Mesendoderm (in vitro differentiated cells): ENCODE measurements around the gene PRAMEF12.
"Not testable (repeated sequence)": the region's sequence is repeated elsewhere in the genome, so short reads cannot be mapped to it uniquely, and the experiment has no call there.

ENCODE experiments used
- DNase-seq: peaks from one replicate; pipeline ENCODE4 v3.0.0; 2013
- H2AK5ac ChIP-seq: 2 replicates; pipeline ENCODE4 v1.6.1; 2013; ENCODE audit warnings: low read length, inconsistent platforms
- H2BK120ac ChIP-seq: 2 replicates; pipeline ENCODE4 v1.6.1; 2013; ENCODE audit warnings: low read depth, mild to moderate bottlenecking, low read length, moderate library complexity, mixed read lengths
- H2BK15ac ChIP-seq: replicated peaks from 2 replicates; pipeline ENCODE4 v1.6.1; 2013; ENCODE audit warnings: low read depth, mild to moderate bottlenecking, moderate library complexity
- H2BK5ac ChIP-seq: 2 replicates; pipeline ENCODE4 v1.6.1; 2013; ENCODE audit warnings: low read length, inconsistent platforms
- H3K18ac ChIP-seq: 2 replicates; pipeline ENCODE4 v1.6.1; 2013; ENCODE audit warnings: mild to moderate bottlenecking, low read length, mixed read lengths
- H3K23ac ChIP-seq: one replicate; pipeline ENCODE4 v1.6.1; 2013; ENCODE audit warnings: low read length
- H3K27ac ChIP-seq: 2 replicates; pipeline ENCODE4 v1.5.1; 2013; ENCODE audit warnings: low read depth, mild to moderate bottlenecking, inconsistent platforms, low read length, moderate library complexity
- H3K27me3 ChIP-seq: 2 replicates; pipeline ENCODE4 v1.6.1; 2013; ENCODE audit warnings: low read length, control low read depth, mild to moderate bottlenecking, inconsistent platforms; ENCODE audit not compliant: insufficient read depth, poor library complexity
- H3K36me3 ChIP-seq: 2 replicates; pipeline ENCODE4 v1.6.1; 2013; ENCODE audit warnings: low read length, inconsistent platforms; ENCODE audit not compliant: control insufficient read depth, insufficient read depth
- H3K4ac ChIP-seq: one replicate; pipeline ENCODE4 v1.6.1; 2013; ENCODE audit warnings: low read depth, mild to moderate bottlenecking, low read length, moderate library complexity
- H3K4me1 ChIP-seq: 2 replicates; pipeline ENCODE4 v1.6.1; 2013; ENCODE audit warnings: low read depth, low read length, inconsistent platforms; ENCODE audit not compliant: control insufficient read depth
- H3K4me2 ChIP-seq: 2 replicates; pipeline ENCODE4 v1.6.1; 2013; ENCODE audit warnings: low read length
- H3K4me3 ChIP-seq: 2 replicates; pipeline ENCODE4 v1.5.1; 2013; ENCODE audit warnings: mild to moderate bottlenecking, low read length
- H3K56ac ChIP-seq: one replicate; pipeline ENCODE4 v1.6.1; 2013; ENCODE audit warnings: low read length
- H3K79me1 ChIP-seq: 2 replicates; pipeline ENCODE4 v1.6.1; 2013; ENCODE audit warnings: low read length, inconsistent platforms
- H3K79me2 ChIP-seq: 2 replicates; pipeline ENCODE4 v1.6.1; 2013; ENCODE audit warnings: mild to moderate bottlenecking, low read length; ENCODE audit not compliant: control insufficient read depth, insufficient read depth
- H3K9ac ChIP-seq: 2 replicates; pipeline ENCODE4 v1.6.1; 2013; ENCODE audit warnings: low read length, inconsistent platforms
- H4K5ac ChIP-seq: one replicate; pipeline ENCODE4 v1.6.1; 2013; ENCODE audit warnings: low read length
- H4K8ac ChIP-seq: one replicate; pipeline ENCODE4 v1.6.1; 2013; ENCODE audit warnings: low read depth, mild to moderate bottlenecking, control low read depth, low read length, moderate library complexity
- WGBS: extraction: QIAGEN DNeasy Blood & Tissue Kit; methylation state at CpG from one replicate; pipeline ENCODE4 v1.1.7; 2013; ENCODE audit warnings: low lambda C conversion rate, missing lambda C conversion rate; ENCODE audit not compliant: insufficient coverage; ENCODE audit errors: extremely low coverage; 5-methylcytosine and 5-hydroxymethylcytosine counted together

The PRAMEF12 gene

DNA sequence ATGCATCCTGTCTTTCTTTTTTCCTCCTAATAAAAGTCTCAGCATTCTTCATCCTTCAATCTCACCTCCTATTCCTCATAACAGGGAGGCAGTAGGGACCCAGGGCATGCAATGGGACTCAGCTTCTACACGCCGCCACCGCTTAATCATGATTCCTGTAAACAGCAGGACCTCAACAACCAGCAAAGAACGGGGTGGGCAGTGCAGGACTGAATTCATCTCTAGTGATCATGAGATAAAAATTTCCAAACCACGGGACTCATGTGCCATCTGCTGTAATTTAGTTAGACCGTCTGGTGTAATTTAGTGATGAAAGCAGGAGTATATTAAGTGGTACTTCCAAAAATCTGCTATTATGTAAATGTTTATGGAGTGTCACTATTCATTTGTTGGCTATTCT lies 5.4 kb downstream of the PRAMEF12 start:
- Histone ChIP-seq H3K23ac (no peak overlapping the region), H2BK5ac (no peak overlapping the region), H2BK120ac (no peak overlapping the region), H3K9ac (no peak overlapping the region), H4K5ac (no peak overlapping the region), H2AK5ac (no peak overlapping the region), H3K4me3 (no peak overlapping the region), H3K4ac (no peak overlapping the region), H4K8ac (no peak overlapping the region), H3K56ac (no peak overlapping the region), H3K4me1 (no peaks in the 10 kb centered on the region), H2BK15ac (no peak overlapping the region), H3K18ac (no peak overlapping the region), H3K79me1 (no peaks in the 10 kb centered on the region), H3K4me2 (no peak overlapping the region), H3K36me3 (no peaks in the 10 kb centered on the region), H3K27ac (no peak overlapping the region), H3K79me2 (no peaks in the 10 kb centered on the region), H3K27me3 (no peaks in the 10 kb centered on the region)
- DNase-seq = no peak
- WGBS = no CpG with 5 or more reads among the region's 6 CpGs

GRCh38 chr1:12781488-12781887 lies 8.0 kb downstream of the PRAMEF12 start:
- no CpG with 5 or more reads among the region's 5 CpGs for WGBS
- H4K8ac ChIP-seq = not testable (repeated sequence)

DNA sequence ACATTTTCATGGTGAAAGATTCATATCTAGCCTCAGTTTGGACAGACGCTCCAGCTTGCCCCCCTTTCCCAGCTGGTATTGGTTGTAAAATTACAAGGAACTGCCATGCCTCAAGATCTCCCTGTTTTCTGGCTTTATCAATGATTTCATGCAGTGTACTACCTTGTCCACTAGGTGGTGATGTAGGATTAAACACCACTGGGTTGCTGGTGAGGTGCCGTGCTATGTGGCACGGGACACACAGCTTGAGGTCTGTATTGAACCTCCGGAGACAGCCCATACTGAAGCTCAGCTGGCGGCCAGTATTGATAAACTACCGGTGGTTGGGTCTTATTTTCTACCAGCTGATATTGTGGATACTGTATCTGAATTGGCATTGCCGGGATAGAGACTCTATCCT lies 10.2 kb downstream of the PRAMEF12 start:
- H3K4ac ChIP-seq, H3K23ac ChIP-seq, H3K79me2 ChIP-seq, H3K79me1 ChIP-seq, H3K9ac ChIP-seq, H4K8ac ChIP-seq, H2BK120ac ChIP-seq, H3K27me3 ChIP-seq, H3K4me1 ChIP-seq, H2BK15ac ChIP-seq, H4K5ac ChIP-seq, H3K4me3 ChIP-seq, H3K36me3 ChIP-seq, H2BK5ac ChIP-seq, H2AK5ac ChIP-seq, H3K56ac ChIP-seq, H3K27ac ChIP-seq, H3K4me2 ChIP-seq, H3K18ac ChIP-seq: not testable (repeated sequence)
- WGBS = no CpG with 5 or more reads among the region's 7 CpGs
- DNase-seq = peak; percentile 36

More at GRCh38 chr1:12781488-12781887, 8.0 kb downstream of the PRAMEF12 start:
- not testable (repeated sequence) for DNase-seq, H3K79me2 ChIP-seq, H3K56ac ChIP-seq, H2BK15ac ChIP-seq, H3K4me1 ChIP-seq, H2BK5ac ChIP-seq, H3K27me3 ChIP-seq, H3K27ac ChIP-seq, H3K79me1 ChIP-seq, H3K36me3 ChIP-seq, H3K23ac ChIP-seq, H3K4me2 ChIP-seq, H4K5ac ChIP-seq, H3K4me3 ChIP-seq, H3K4ac ChIP-seq, H2AK5ac ChIP-seq, H3K18ac ChIP-seq, H3K9ac ChIP-seq, H2BK120ac ChIP-seq

GRCh38 chr1:12784729-12785128 lies 11.2 kb downstream of the PRAMEF12 start:
- not testable (repeated sequence) for H3K4ac ChIP-seq, H2AK5ac ChIP-seq, H3K4me2 ChIP-seq, H3K56ac ChIP-seq, H3K23ac ChIP-seq, H3K79me2 ChIP-seq, H3K4me3 ChIP-seq, H3K27ac ChIP-seq, H3K9ac ChIP-seq, H2BK15ac ChIP-seq, H2BK5ac ChIP-seq, H3K18ac ChIP-seq, H4K5ac ChIP-seq, H2BK120ac ChIP-seq, H3K4me1 ChIP-seq, H3K27me3 ChIP-seq, H3K79me1 ChIP-seq, H3K36me3 ChIP-seq, H4K8ac ChIP-seq
- WGBS = no CpG with 5 or more reads among the region's 8 CpGs
- peak; percentile 55 for DNase-seq

DNA sequence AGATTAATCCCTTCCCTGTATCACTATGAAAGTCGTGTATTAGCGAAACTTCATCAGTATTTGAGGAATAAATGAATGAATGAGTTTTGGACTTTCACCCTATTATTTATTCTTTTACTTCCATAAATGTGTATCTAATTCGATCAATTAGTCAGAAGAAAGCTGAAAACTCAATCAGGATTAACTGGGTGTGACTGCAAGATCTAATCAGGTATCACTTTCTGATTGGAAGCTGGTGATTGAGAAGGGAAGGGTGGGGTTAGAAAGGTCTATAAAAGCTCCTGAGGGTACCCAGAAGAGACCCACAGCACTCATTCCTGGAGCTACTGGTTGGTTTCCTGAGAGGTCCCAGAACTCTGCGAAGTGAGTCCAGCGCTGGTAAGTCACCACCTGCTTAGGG lies 17.6 kb downstream of the PRAMEF12 start, which contains the start of gene PRAMEF1:
Gene PRAMEF1, plus strand, starts transcription at position 301 of the 400 bp plus-strand sequence. CDS start 1,831 bp downstream, outside the sequence.
- H3K79me1 ChIP-seq, DNase-seq, H4K8ac ChIP-seq: not testable (repeated sequence)

GRCh38 chr1:12798911-12799310 lies 25.4 kb downstream of the PRAMEF12 start:
- Histone ChIP-seq H3K56ac (no peak overlapping the region), H3K4me2 (no peak overlapping the region), H2BK15ac (no peak overlapping the region), H3K4me3 (no peak overlapping the region), H3K27me3 (no peaks in the 10 kb centered on the region), H2BK5ac (no peak overlapping the region), H3K36me3 (no peaks in the 10 kb centered on the region), H3K79me2 (no peaks in the 10 kb centered on the region), H3K27ac (no peak overlapping the region), H2AK5ac (no peak overlapping the region), H3K4ac (no peak overlapping the region), H3K18ac (no peak overlapping the region), H3K4me1 (no peaks in the 10 kb centered on the region), H3K23ac (no peak overlapping the region), H4K5ac (no peak overlapping the region), H4K8ac (no peak overlapping the region), H3K79me1 (no peaks in the 10 kb centered on the region), H3K9ac (no peak overlapping the region), H2BK120ac (no peak overlapping the region)
- no peak for DNase-seq
- WGBS = no CpG with 5 or more reads among the region's 4 CpGs

More for the DNA sequence above, 17.6 kb downstream of the PRAMEF12 start, which contains the start of gene PRAMEF1:
- not testable (repeated sequence) for H2BK5ac ChIP-seq, H3K4me1 ChIP-seq, H3K18ac ChIP-seq, H3K9ac ChIP-seq, H3K79me2 ChIP-seq, H3K27me3 ChIP-seq, H3K56ac ChIP-seq, H3K27ac ChIP-seq, H3K36me3 ChIP-seq, H3K4me2 ChIP-seq, H2BK15ac ChIP-seq, H2AK5ac ChIP-seq, H4K5ac ChIP-seq, H3K4ac ChIP-seq, H3K4me3 ChIP-seq, H2BK120ac ChIP-seq, H3K23ac ChIP-seq
- no CpG with 5 or more reads among the region's 5 CpGs for WGBS
